GM20000 (cell line): Measurements from ENCODE around the gene LRRC74B.
"Not testable (repeated sequence)": the region's sequence is repeated elsewhere in the genome, so short reads cannot be mapped to it uniquely, and the experiment has no call there.

ENCODE experiments used
- DNase-seq: peaks from one replicate; pipeline ENCODE4 v3.0.0; 2012; ENCODE audit warnings: low spot score
- CTCF ChIP-seq: IDR thresholded peaks from 2 replicates; pipeline ENCODE4 v1.5.1; 2012; ENCODE audit warnings: mild to moderate bottlenecking, control low read depth; ENCODE audit errors: extremely low read depth, missing control alignments

Gene LRRC74B

GRCh38 chr22:21092797-21093554 is 47.2 kb downstream of the LRRC74B start:
- no peak for TF ChIP-seq CTCF
- no peak for DNase-seq

GRCh38 chr22:21093555-21094137 is 47.9 kb downstream of the LRRC74B start:
- DNase-seq, result not testable (repeated sequence)

- TF ChIP-seq CTCF, result no peak
- no peak for DNase-seq
These were observed 49.4 kb downstream of the LRRC74B start for GRCh38 chr22:21094911-21095772.

- no peak for TF ChIP-seq CTCF
These were observed 50.0 kb downstream of the LRRC74B start for GRCh38 chr22:21095773-21096107.

GRCh38 chr22:21096878-21097277 is 51.1 kb downstream of the LRRC74B start:
- DNase-seq, result not testable (repeated sequence)

More at GRCh38 chr22:21095773-21096107, 50.0 kb downstream of the LRRC74B start:
- no peak for DNase-seq

GRCh38 chr22:21098099-21098671 is 52.4 kb downstream of the LRRC74B start:
- no peak for TF ChIP-seq CTCF
- DNase-seq, result no peak

- no peak for DNase-seq
- TF ChIP-seq CTCF, result no peak
These were observed 53.8 kb downstream of the LRRC74B start for GRCh38 chr22:21099578-21099977.
